B cell (primary cell): Measurements from ENCODE around the gene ROM1. TPM values are rescaled to one million over a fixed set of nuclear protein-coding genes. Genes with fewer than 3 reads are reported as not detected.

Experiments
- ATAC-seq: fragments of 200-7000 bp; cut with Tn5 transposase; one replicate; pipeline ENCODE4 v1.10.0; 2021; ENCODE audit warnings: low read depth, mild to moderate bottlenecking, moderate number of reproducible peaks, moderate library complexity
- CTCF ChIA-PET: fragments of 350-600 bp; sonication (Branson Sonifier 250); formaldehyde crosslinking; loops from one replicate; lab custom pipeline; 2021; ENCODE audit warnings: antibody characterized with exemption, inconsistent platforms; lab: Charles Lee
- POLR2A ChIA-PET: fragments of 350-600 bp; sonication (Branson Sonifier 250); formaldehyde crosslinking; loops from one replicate; lab custom pipeline; 2021; ENCODE audit warnings: antibody characterized with exemption; lab: Charles Lee
- DNase-seq: peaks from one replicate; pipeline ENCODE4 v3.0.0; 2013
- H2AFZ ChIP-seq: 2 replicates; pipeline ENCODE4 v1.6.1; 2012; ENCODE audit warnings: mild to moderate bottlenecking, low read depth, low read length; ENCODE audit not compliant: insufficient read depth, poor library complexity, severe bottlenecking
- H3K27ac ChIP-seq, 2 donors: 1 replicate in 1 of 2; 2 replicates in 1 of 2; pipeline ENCODE4 v1.5.1; 2012 to 2013; ENCODE audit warnings: low read length in 2 of 2, mild to moderate bottlenecking in 2 of 2, moderate library complexity in 1 of 2
- H3K27me3 ChIP-seq, 4 experiments: fragments of 200-600 bp in 1 of 4; sonication (generic) in 1 of 4; replicated peaks in 1 of 4; 1 replicate in 2 of 4; 2 replicates in 2 of 4; pipeline versions ENCODE4 v1.6.1 to v1.7.0; 2013 to 2016; ENCODE audit warnings: low read length in 3 of 4, mild to moderate bottlenecking in 2 of 4, mixed read lengths in 1 of 4, moderate library complexity in 1 of 4; ENCODE audit not compliant: insufficient read depth in 4 of 4, control insufficient read depth in 3 of 4; ENCODE audit errors: control extremely low read depth in 1 of 4
- H3K36me3 ChIP-seq, 2 experiments: replicated peaks in 1 of 2; 1 replicate in 1 of 2; 2 replicates in 1 of 2; pipeline versions ENCODE4 v1.6.1 to v1.7.1; 2013; ENCODE audit warnings: low read length in 1 of 2; ENCODE audit not compliant: insufficient read depth in 2 of 2, control insufficient read depth in 1 of 2; ENCODE audit errors: control extremely low read depth in 1 of 2, extremely low read depth in 1 of 2
- H3K4me1 ChIP-seq, 2 donors: fragments of 200-600 bp in 1 of 2; sonication (generic) in 1 of 2; 1 replicate in 1 of 2; 2 replicates in 1 of 2; pipeline versions ENCODE4 v1.5.1 to v1.6.1; 2013 to 2017; ENCODE audit warnings: low read length in 2 of 2; ENCODE audit not compliant: control insufficient read depth in 2 of 2, insufficient read depth in 2 of 2
- H3K4me2 ChIP-seq: replicated peaks from 2 replicates; pipeline ENCODE3; 2012; ENCODE audit warnings: mild to moderate bottlenecking, low read depth, low read length; ENCODE audit not compliant: poor library complexity, severe bottlenecking
- H3K4me3 ChIP-seq, 5 experiments: fragments of 200-600 bp in 1 of 5; sonication (generic) in 1 of 5; 1 replicate in 3 of 5; 2 replicates in 2 of 5; pipeline versions ENCODE4 v1.5.1 to v1.7.0; 2011 to 2016; ENCODE audit warnings: low read length in 4 of 5, mild to moderate bottlenecking in 4 of 5, low read depth in 2 of 5, control low read depth in 1 of 5, moderate library complexity in 1 of 5; ENCODE audit not compliant: insufficient read depth in 1 of 5; ENCODE audit errors: control extremely low read depth in 1 of 5, extremely low read depth in 1 of 5
- H3K79me2 ChIP-seq: fragments of 200-600 bp; sonication (generic); one replicate; pipeline ENCODE4 v1.6.0; 2016; ENCODE audit warnings: low read length; ENCODE audit not compliant: control insufficient read depth, insufficient read depth
- H3K9ac ChIP-seq: fragments of 200-600 bp; sonication (generic); 2 replicates; pipeline ENCODE4 v1.6.1; 2017; ENCODE audit warnings: mild to moderate bottlenecking, low read length, moderate library complexity
- H3K9me3 ChIP-seq, 3 donors: one replicate each; pipeline versions ENCODE4 v1.6.1 to v1.7.1; 2013; ENCODE audit warnings: low read length in 2 of 3; ENCODE audit not compliant: control insufficient read depth in 2 of 3, insufficient read depth in 1 of 3; ENCODE audit errors: control extremely low read depth in 1 of 3
- H4K20me1 ChIP-seq: 2 replicates; pipeline ENCODE4 v1.6.0; 2012; ENCODE audit warnings: mild to moderate bottlenecking, low read length; ENCODE audit not compliant: insufficient read depth, control insufficient read depth, poor library complexity, severe bottlenecking
- H3K27ac Mint-ChIP-seq: one replicate; pipeline ENCODE4 v1.8.0; 2021; ENCODE audit warnings: mixed read lengths
- H3K27me3 Mint-ChIP-seq: one replicate; pipeline ENCODE4 v1.8.0; 2021; ENCODE audit warnings: mixed read lengths
- H3K4me1 Mint-ChIP-seq: one replicate; pipeline ENCODE4 v1.8.0; 2021; ENCODE audit warnings: mixed read lengths
- H3K4me3 Mint-ChIP-seq: one replicate; pipeline ENCODE4 v1.8.0; 2021; ENCODE audit warnings: mixed read lengths
- H3K9me3 Mint-ChIP-seq: one replicate; pipeline ENCODE4 v1.8.0; 2022; ENCODE audit warnings: mixed read lengths; ENCODE audit not compliant: insufficient read depth
- CTCF ChIP-seq: fragments of 200-600 bp; IDR thresholded peaks from one replicate; pipeline ENCODE4 v1.8.0; 2022; ENCODE audit warnings: antibody characterized with exemption, mild to moderate bottlenecking
- EZH2 ChIP-seq: IDR thresholded peaks from 2 replicates; pipeline ENCODE4 v1.6.1; 2012; ENCODE audit warnings: borderline replicate concordance, low read depth, mild to moderate bottlenecking, moderate library complexity, low read length; ENCODE audit not compliant: insufficient read depth, poor library complexity, severe bottlenecking
- WGBS: methylation state at CpG from one replicate; pipeline ENCODE4 v1.1.5; 2013; ENCODE audit warnings: missing lambda C conversion rate; ENCODE audit not compliant: insufficient coverage; 5-methylcytosine and 5-hydroxymethylcytosine counted together
- intact Hi-C: fragments of 100-400 bp; cut with micrococcal nuclease; formaldehyde crosslinking; loops from one replicate; pipeline ENCODE4 v1.10.0; 2022
- polyA plus RNA-seq: library from polyadenylated mRNA; depleted of rRNA; stranded (reverse); fragments of >200 nt; gene quantifications from 2 replicates; pipeline ENCODE4 v1.2.3, GENCODE V29; 2012
- total RNA-seq, 2 donors: library from RNA; stranded (reverse); fragments of 120-200 nt in 1 of 2; gene quantifications; 1 replicate in 1 of 2; 2 replicates in 1 of 2; pipeline versions ENCODE4 v1.2.3 to v1.2.4, GENCODE V29; 2013 to 2022

The ROM1 gene
- total and polyA plus RNA-seq, 2 donors (not counting 1 experiment from before 2014, with no cell fraction given): 1.3 to 2.0 TPM

- Mint-ChIP-seq H3K9me3 (no peaks in the 10 kb centered on the region), H3K27ac (peak overlapping the region; percentile 76), H3K4me1 (peaks cover 22% of the 10 kb centered on the region), H3K27me3 (no peaks in the 10 kb centered on the region), H3K4me3 (peak overlapping the region; percentile 70)
- Histone ChIP-seq H3K4me3 (no peak overlapping the region), H3K4me1 (peaks cover 14 to 18% of the 10 kb centered on the region in 2 donors), H3K27me3 (no peaks in the 10 kb centered on the region), H3K27ac (no peak overlapping the region), H3K36me3 (peaks cover 0 to 6% of the 10 kb centered on the region in 2 experiments), H2AFZ (peak overlapping the region; percentile 65), H3K4me2 (no peak overlapping the region), H4K20me1 (no peaks in the 10 kb centered on the region), H3K9me3 (no peaks in the 10 kb centered on the region), H3K9ac (no peak overlapping the region), H3K79me2 (peaks cover 22% of the 10 kb centered on the region)
- POLR2A ChIA-PET: interaction anchor here (0.6 to 4.6 kb wide), 4 partner anchors 10 to 1323 kb away, joined by 3 to 62 read pairs (median 6); partner anchors contain the start of genes C11orf98 and CSKMT
- ATAC-seq (no peak), DNase-seq (no peak)
- TF ChIP-seq CTCF (no peak), EZH2 (no peak)
- intact Hi-C loops: no loop called here
- CTCF ChIA-PET: interaction anchor here (0.7 to 2.5 kb wide), 3 partner anchors 11 to 55 kb away, joined by 3 to 13 read pairs (median 4); partner anchors contain the start of genes C11orf98 and CSKMT
- WGBS: 82% methylated on average over 5 of the region's 11 CpGs
Measured at GRCh38 chr11:62654297-62654696, 41.2 kb downstream of the ROM1 start.

GRCh38 chr11:62656796-62657429 is 43.9 kb downstream of the ROM1 start:
- Mint-ChIP-seq H3K27ac (no peak overlapping the region), H3K4me3 (no peak overlapping the region), H3K9me3 (no peaks in the 10 kb centered on the region), H3K4me1 (peaks cover 16% of the 10 kb centered on the region), H3K27me3 (no peaks in the 10 kb centered on the region)
- Histone ChIP-seq H2AFZ (no peak overlapping the region), H4K20me1 (no peaks in the 10 kb centered on the region), H3K27me3 (no peaks in the 10 kb centered on the region), H3K27ac (no peak overlapping the region), H3K79me2 (peaks cover 15% of the 10 kb centered on the region), H3K4me2 (no peak overlapping the region), H3K9me3 (no peaks in the 10 kb centered on the region), H3K36me3 (peaks cover 0 to 2% of the 10 kb centered on the region in 2 experiments), H3K4me3 (no peak overlapping the region), H3K4me1 (peaks cover 11 to 14% of the 10 kb centered on the region in 2 donors), H3K9ac (no peak overlapping the region)
- intact Hi-C loops: no loop called here
- no peak for DNase-seq
- WGBS: 80% methylated on average over 1 of the region's 5 CpGs
- POLR2A ChIA-PET: interaction anchor here (0.5 to 1.4 kb wide), 4 partner anchors 9 to 134 kb away, joined by 3 to 6 read pairs (median 4); partner anchors contain the start of genes C11orf98 and CSKMT
- CTCF ChIA-PET: interaction anchor here (0.5 to 1.1 kb wide), 4 partner anchors 65 to 229 kb away, joined by 3 to 4 read pairs (median 3); partner anchors contain the start of gene TUT1
- ATAC-seq: no peak
- no peak for TF ChIP-seq EZH2
- no peak for TF ChIP-seq CTCF
